ENCODE results near the gene LSM5.

Gene LSM5

DNA sequence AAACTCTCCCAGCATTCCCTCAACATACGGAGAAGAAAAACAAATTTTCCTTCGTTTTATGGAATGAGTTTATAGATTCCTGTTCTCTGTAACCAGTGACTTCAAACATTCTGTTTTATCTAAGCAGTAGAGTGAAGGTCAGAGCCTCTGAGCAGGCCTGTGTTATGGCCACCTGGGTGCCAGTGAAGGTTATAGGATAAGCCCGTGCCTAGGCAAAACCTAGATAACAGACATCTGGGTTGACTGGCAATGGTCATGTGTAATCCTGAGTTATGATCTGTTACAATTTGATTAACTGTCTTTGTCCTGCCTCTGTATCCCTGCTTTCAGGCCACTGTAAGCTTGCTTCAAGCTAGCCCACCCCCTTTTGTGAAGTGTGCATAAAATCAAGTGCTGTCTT, 8.3 kb downstream of the LSM5 start:
- TF ChIP-seq, protein P1, sequence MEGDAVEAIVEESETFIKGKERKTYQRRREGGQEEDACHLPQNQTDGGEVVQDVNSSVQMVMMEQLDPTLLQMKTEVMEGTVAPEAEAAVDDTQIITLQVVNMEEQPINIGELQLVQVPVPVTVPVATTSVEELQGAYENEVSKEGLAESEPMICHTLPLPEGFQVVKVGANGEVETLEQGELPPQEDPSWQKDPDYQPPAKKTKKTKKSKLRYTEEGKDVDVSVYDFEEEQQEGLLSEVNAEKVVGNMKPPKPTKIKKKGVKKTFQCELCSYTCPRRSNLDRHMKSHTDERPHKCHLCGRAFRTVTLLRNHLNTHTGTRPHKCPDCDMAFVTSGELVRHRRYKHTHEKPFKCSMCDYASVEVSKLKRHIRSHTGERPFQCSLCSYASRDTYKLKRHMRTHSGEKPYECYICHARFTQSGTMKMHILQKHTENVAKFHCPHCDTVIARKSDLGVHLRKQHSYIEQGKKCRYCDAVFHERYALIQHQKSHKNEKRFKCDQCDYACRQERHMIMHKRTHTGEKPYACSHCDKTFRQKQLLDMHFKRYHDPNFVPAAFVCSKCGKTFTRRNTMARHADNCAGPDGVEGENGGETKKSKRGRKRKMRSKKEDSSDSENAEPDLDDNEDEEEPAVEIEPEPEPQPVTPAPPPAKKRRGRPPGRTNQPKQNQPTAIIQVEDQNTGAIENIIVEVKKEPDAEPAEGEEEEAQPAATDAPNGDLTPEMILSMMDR (IDR thresholded peaks at IDR 0.05) = no peak

DNA sequence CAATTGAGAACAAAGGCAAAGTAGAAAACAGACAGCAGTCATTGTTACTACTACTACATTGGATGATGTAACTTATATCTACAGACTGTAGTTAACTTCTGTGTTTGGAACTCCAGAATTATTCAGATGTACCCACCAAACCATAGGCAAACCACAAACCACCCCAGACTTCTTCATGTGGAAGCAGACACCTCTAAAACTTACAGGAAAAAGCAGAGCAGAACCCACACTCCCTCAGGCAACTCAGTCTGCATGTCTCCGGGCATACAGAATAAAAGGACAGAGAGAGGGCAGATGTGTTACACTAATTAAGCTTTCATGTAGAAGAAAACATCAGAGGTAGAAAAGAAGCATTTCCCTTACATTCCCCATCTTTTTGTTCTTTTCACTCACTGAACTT, 9.0 kb downstream of the LSM5 start:
- TF ChIP-seq, protein P1 (IDR thresholded peaks at IDR 0.05) = no peak

DNA sequence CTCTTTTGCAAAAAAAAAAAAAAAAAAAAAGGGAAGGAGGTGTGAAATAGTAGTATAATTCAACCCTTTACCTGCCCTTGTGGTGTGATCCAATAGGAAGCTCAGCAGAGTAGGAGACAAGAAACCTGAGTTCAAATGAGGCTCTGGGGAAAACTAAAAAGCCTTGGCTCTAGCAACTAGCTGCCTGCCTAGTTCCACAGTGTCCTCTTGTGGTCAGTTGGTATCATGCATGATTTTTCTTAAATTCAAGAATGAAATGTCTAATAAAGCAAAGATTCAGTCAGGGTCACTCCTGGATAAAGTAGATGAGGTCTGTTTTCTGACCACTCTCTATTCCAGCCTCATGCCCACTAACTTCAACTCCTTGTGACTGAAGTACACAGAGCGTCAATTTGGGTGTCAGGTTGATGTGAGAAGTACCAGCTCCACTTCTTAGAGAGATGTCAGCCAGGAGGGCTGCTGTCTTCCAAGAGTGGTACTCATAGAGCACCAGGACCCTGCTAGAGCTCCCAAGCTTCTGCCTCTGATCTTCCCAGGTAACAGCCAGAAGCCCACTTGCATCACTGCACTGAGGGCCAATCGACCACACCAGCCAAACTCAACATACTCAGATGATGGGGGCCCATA, 10.5 kb downstream of the LSM5 start:
- TF ChIP-seq, protein P1 (IDR thresholded peaks at IDR 0.05) = peak; percentile 79

DNA sequence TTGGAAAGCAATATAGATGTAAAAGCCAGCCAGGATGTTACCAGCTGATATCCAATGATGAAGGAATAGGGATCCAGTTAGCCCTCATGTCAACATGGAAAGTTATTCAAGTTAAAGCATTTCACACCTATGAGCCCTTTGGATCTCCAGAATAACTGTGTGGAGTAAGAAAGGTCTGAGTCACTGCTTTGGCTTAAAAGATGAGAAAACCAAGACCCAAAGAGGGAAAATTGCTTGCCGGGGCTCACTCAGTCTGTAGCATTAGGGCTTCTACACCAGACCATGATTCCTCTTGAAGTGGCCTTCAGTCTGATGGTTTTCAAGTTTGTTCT, 12.6 kb downstream of the LSM5 start:
- TF ChIP-seq, protein P1 (IDR thresholded peaks at IDR 0.05) = no peak

DNA sequence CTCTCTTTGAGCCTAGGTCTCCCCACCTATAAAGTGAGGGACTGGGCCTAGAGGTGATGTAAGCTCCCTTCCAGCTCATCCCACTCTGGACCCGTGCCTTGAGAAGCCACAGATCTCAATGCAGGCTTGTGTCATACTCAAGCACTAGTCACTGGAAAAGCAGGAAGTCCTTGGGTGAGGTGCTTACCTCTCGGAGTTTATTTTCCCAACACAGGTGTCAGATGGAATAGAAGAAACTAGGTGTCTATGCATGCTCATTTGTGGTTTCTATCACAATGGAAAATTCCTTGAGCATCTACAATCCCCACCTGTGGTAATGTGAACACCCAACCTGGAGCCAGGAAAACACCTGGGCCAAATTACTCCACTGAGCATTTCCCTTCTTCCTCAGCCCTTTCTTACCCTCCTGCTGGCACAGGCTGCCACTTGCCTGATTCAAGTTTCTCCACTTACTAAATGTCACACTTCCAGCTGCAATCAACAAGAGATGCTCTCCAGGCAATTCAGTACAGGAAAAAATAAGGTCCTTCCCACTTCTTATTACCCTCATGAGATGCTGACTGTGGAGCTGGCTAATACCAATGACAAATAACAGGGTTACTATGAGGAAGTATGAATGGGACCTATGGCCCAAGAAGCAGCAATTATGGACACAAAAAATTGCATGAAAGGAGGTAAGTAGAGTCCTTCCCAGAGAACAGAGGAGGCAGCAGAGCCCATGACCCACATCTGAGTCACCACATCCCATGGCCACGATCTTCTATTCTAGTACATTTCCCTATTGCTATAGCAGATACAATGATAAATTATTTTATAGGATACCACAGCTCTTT, 13.1 kb downstream of the LSM5 start:
- TF ChIP-seq, protein P1 (IDR thresholded peaks at IDR 0.05) = no peak

DNA sequence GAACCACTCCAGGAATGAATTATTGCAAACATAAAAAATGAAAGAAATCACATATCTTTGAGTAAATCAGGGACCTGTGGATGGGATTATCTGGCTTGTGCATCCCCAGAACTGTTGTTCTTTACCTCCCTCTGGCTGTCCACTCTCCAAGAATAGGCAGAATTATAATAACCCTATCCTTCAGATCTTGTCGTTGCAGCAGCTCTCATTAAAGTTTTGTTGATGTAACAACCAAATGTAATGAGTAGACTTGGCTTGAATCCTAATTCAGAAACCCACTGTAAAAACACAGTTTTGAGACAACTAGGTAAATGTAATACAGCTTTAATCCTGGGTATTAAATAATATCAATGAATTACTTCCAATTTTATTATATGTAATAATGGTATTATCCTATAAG, 16.2 kb downstream of the LSM5 start:
- TF ChIP-seq, protein P1 (IDR thresholded peaks at IDR 0.05) = no peak

DNA sequence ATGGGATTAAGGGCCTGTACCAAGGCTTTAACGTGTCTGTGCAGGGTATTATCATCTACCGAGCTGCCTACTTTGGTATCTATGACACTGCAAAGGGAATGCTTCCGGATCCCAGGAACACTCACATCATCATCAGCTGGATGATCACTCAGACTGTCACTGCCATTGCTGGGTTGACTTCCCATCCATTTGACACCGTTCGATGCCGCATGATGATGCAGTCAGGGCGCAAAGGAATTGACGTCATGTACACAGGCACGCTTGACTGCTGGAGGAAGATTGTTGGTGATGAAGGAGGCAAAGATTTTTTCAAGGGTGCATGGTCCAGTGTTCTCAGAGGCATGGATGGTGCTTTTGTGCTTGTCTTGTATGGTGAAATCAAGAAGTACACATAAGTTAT, 18.2 kb downstream of the LSM5 start:
- TF ChIP-seq, protein P1 (IDR thresholded peaks at IDR 0.05) = no peak

Measured in LNCAP (cell line).